Neural cell (in vitro differentiated cells): ENCODE data around the gene CRYGD. TPM values are rescaled to one million over a fixed set of nuclear protein-coding genes. Genes with fewer than 3 reads are reported as not detected.
"Not testable (repeated sequence)": the region's sequence is repeated elsewhere in the genome, so short reads cannot be mapped to it uniquely, and the experiment has no call there.

ENCODE experiments used
- H2AFZ ChIP-seq: fragments of 200-600, 300-800 bp; sonication (generic), shearing (Covaris generic); 2 replicates; pipeline ENCODE4 v1.6.0; 2014; ENCODE audit warnings: low read depth, mild to moderate bottlenecking, antibody characterized with exemption, low read length, moderate library complexity
- H3F3A ChIP-seq: fragments of 200-600 bp; shearing (Covaris generic); 2 replicates; pipeline ENCODE4 v1.6.1; 2016; ENCODE audit warnings: mild to moderate bottlenecking, moderate library complexity, mixed read lengths, antibody characterized with exemption, low read length; ENCODE audit not compliant: insufficient read depth, poor library complexity, severe bottlenecking
- H3K27ac ChIP-seq: fragments of 200-600, 300-800 bp; sonication (generic), shearing (Covaris generic); 2 replicates; pipeline ENCODE4 v1.5.1; 2014; ENCODE audit warnings: mild to moderate bottlenecking, low read length, moderate library complexity
- H3K27me3 ChIP-seq: fragments of 300-800, 200-600 bp; sonication (generic), shearing (Covaris generic); 2 replicates; pipeline ENCODE4 v1.6.0; 2014; ENCODE audit warnings: mild to moderate bottlenecking, low read depth, low read length, moderate library complexity; ENCODE audit not compliant: insufficient read depth
- H3K36me3 ChIP-seq: fragments of 300-800, 200-600 bp; sonication (generic), shearing (Covaris generic); 2 replicates; pipeline ENCODE4 v1.5.1; 2014; ENCODE audit warnings: mild to moderate bottlenecking, antibody characterized with exemption, low read length, moderate library complexity; ENCODE audit not compliant: insufficient read depth
- H3K4me2 ChIP-seq: fragments of 300-800, 200-600 bp; sonication (generic), shearing (Covaris generic); 2 replicates; pipeline ENCODE4 v1.6.0; 2014; ENCODE audit warnings: mild to moderate bottlenecking, low read length
- H3K4me3 ChIP-seq: fragments of 300-800, 200-600 bp; sonication (generic), shearing (Covaris generic); 2 replicates; pipeline ENCODE4 v1.5.1; 2014; ENCODE audit warnings: mild to moderate bottlenecking, low read length, moderate library complexity
- H3K79me2 ChIP-seq: fragments of 200-600 bp; shearing (Covaris generic); replicated peaks from 2 replicates; pipeline ENCODE4 v1.6.0; 2014; ENCODE audit warnings: mild to moderate bottlenecking, low read length, moderate library complexity; ENCODE audit not compliant: insufficient read depth
- H3K9ac ChIP-seq: fragments of 300-800, 200-600 bp; sonication (generic), shearing (Covaris generic); 2 replicates; pipeline ENCODE4 v1.6.1; 2016; ENCODE audit warnings: mild to moderate bottlenecking, low read length, mixed read lengths
- H3K9me2 ChIP-seq: fragments of 200-600 bp; shearing (Covaris generic); 2 replicates; pipeline ENCODE4 v1.6.1; 2016; ENCODE audit warnings: mild to moderate bottlenecking, low read length, mixed read lengths; ENCODE audit not compliant: insufficient read depth
- H3K9me3 ChIP-seq: fragments of 200-600, 300-800 bp; sonication (generic), shearing (Covaris generic); 2 replicates; pipeline ENCODE4 v1.6.1; 2016; ENCODE audit warnings: mild to moderate bottlenecking, mixed run types, low read length, moderate library complexity, mixed read lengths
- H4K20me1 ChIP-seq: fragments of 200-600 bp; shearing (Covaris generic); 2 replicates; pipeline ENCODE4 v1.6.1; 2016; ENCODE audit warnings: mild to moderate bottlenecking, mixed run types; ENCODE audit not compliant: insufficient read depth
- EP300 ChIP-seq: fragments of 450-650 bp; conservative IDR thresholded peaks from 2 replicates; pipeline ENCODE4 v1.6.1; 2014; ENCODE audit warnings: antibody characterized with exemption, mild to moderate bottlenecking, moderate library complexity; ENCODE audit not compliant: poor library complexity, severe bottlenecking
- EZH2 ChIP-seq: fragments of 200-600, 300-800 bp; shearing (Covaris generic), sonication (generic); IDR thresholded peaks from 2 replicates; pipeline ENCODE4 v1.6.1; 2014; ENCODE audit warnings: antibody characterized with exemption, low read length, borderline replicate concordance, mild to moderate bottlenecking; ENCODE audit not compliant: insufficient read depth, poor library complexity, severe bottlenecking
- MXI1 ChIP-seq: fragments of 450-650 bp; conservative IDR thresholded peaks from 2 replicates; pipeline ENCODE4 v1.6.1; 2014; ENCODE audit warnings: antibody characterized with exemption, mild to moderate bottlenecking; ENCODE audit not compliant: poor library complexity, severe bottlenecking
- POLR2AphosphoS5 ChIP-seq: IDR thresholded peaks from 2 replicates; pipeline ENCODE4 v1.6.1; 2012
- RAD21 ChIP-seq: fragments of 450-650 bp; conservative IDR thresholded peaks from 2 replicates; pipeline ENCODE4 v1.6.1; 2014; ENCODE audit warnings: antibody characterized with exemption, mild to moderate bottlenecking, moderate library complexity
- SMC3 ChIP-seq: fragments of 450-650 bp; conservative IDR thresholded peaks from 2 replicates; pipeline ENCODE4 v1.6.1; 2014; ENCODE audit warnings: antibody characterized with exemption, mild to moderate bottlenecking, moderate library complexity; ENCODE audit not compliant: poor library complexity
- TAF1 ChIP-seq: IDR thresholded peaks from 2 replicates; pipeline ENCODE4 v1.6.1; 2012; ENCODE audit warnings: low read depth
- polyA plus RNA-seq: library from polyadenylated mRNA; depleted of rRNA; stranded (reverse); fragments of >200 nt; gene quantifications from 2 replicates; pipeline ENCODE4 v1.2.3, GENCODE V29; 2014
- TF ChIP-seq, protein P1 (sequence below): IDR thresholded peaks from 2 replicates; pipeline ENCODE4 v1.6.1; 2012; ENCODE audit warnings: borderline replicate concordance
- TF ChIP-seq, protein P2 (sequence below): fragments of 450-650 bp; IDR thresholded peaks from 2 replicates; pipeline ENCODE4 v1.5.1; 2014; ENCODE audit warnings: antibody characterized with exemption, mild to moderate bottlenecking, moderate library complexity; ENCODE audit not compliant: poor library complexity, severe bottlenecking

The CRYGD gene
- polyA plus RNA-seq, 1 donor from 2014 or later: not detected

DNA sequence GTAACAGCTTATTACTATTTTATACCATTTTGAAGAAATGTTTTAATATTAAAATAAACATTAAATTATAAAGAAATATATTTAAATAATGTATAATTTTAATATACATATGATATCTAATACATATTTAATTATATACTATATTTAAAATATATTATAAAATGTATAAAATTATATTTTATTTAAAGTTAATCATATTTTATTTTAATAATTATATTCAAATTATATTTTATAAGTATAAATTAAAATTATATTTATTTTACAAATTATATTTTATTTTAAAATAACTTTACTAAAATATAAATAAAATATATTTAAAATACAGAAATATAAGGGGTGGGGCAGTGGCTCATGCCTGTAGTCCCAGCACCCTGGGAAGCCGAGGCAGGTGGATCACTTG, 2.1 kb downstream of the CRYGD start:
- Histone ChIP-seq H3K36me3 (no peaks in the 10 kb centered on the region), H4K20me1 (no peaks in the 10 kb centered on the region), H3K9me2 (no peaks in the 10 kb centered on the region), H3K27me3 (no peaks in the 10 kb centered on the region), H3K9me3 (no peaks in the 10 kb centered on the region), H3K4me2 (no peak overlapping the region), H2AFZ (no peak overlapping the region), H3K4me3 (no peak overlapping the region), H3F3A (no peaks in the 10 kb centered on the region), H3K9ac (no peak overlapping the region), H3K79me2 (no peaks in the 10 kb centered on the region), H3K27ac (no peak overlapping the region)
- TF ChIP-seq EP300 (no peak), SMC3 (no peak), MXI1 (no peak), EZH2 (no peak), TAF1 (no peak), POLR2AphosphoS5 (no peak)
- TF ChIP-seq, protein P1, sequence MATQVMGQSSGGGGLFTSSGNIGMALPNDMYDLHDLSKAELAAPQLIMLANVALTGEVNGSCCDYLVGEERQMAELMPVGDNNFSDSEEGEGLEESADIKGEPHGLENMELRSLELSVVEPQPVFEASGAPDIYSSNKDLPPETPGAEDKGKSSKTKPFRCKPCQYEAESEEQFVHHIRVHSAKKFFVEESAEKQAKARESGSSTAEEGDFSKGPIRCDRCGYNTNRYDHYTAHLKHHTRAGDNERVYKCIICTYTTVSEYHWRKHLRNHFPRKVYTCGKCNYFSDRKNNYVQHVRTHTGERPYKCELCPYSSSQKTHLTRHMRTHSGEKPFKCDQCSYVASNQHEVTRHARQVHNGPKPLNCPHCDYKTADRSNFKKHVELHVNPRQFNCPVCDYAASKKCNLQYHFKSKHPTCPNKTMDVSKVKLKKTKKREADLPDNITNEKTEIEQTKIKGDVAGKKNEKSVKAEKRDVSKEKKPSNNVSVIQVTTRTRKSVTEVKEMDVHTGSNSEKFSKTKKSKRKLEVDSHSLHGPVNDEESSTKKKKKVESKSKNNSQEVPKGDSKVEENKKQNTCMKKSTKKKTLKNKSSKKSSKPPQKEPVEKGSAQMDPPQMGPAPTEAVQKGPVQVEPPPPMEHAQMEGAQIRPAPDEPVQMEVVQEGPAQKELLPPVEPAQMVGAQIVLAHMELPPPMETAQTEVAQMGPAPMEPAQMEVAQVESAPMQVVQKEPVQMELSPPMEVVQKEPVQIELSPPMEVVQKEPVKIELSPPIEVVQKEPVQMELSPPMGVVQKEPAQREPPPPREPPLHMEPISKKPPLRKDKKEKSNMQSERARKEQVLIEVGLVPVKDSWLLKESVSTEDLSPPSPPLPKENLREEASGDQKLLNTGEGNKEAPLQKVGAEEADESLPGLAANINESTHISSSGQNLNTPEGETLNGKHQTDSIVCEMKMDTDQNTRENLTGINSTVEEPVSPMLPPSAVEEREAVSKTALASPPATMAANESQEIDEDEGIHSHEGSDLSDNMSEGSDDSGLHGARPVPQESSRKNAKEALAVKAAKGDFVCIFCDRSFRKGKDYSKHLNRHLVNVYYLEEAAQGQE: no peak
- TF ChIP-seq, protein P2, sequence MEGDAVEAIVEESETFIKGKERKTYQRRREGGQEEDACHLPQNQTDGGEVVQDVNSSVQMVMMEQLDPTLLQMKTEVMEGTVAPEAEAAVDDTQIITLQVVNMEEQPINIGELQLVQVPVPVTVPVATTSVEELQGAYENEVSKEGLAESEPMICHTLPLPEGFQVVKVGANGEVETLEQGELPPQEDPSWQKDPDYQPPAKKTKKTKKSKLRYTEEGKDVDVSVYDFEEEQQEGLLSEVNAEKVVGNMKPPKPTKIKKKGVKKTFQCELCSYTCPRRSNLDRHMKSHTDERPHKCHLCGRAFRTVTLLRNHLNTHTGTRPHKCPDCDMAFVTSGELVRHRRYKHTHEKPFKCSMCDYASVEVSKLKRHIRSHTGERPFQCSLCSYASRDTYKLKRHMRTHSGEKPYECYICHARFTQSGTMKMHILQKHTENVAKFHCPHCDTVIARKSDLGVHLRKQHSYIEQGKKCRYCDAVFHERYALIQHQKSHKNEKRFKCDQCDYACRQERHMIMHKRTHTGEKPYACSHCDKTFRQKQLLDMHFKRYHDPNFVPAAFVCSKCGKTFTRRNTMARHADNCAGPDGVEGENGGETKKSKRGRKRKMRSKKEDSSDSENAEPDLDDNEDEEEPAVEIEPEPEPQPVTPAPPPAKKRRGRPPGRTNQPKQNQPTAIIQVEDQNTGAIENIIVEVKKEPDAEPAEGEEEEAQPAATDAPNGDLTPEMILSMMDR: no peak

DNA sequence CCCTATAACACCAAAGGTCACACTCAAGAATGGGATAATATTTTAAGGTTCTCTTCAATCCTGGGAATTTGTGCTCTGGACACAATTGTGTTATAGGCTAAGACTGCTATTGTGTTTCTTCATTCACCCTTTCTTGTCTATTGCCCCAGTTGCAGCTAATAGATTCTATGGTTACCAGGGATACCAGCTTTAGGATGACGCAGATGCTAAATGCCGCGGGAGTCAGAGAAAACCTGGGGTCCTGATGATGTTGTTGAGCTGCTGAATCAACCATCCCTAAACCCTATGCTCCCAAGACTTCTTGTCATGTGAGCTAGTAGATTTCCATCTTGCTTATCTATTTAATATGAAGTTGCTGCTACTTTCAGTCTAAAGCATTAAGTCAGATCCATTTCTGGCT, 5.4 kb downstream of the CRYGD start:
- Histone ChIP-seq H4K20me1 (no peaks in the 10 kb centered on the region), H3K4me3 (no peak overlapping the region), H3K9me3 (no peaks in the 10 kb centered on the region), H3K27me3 (no peaks in the 10 kb centered on the region), H3F3A (no peaks in the 10 kb centered on the region), H3K9ac (peak overlapping the region; percentile 0), H3K79me2 (no peaks in the 10 kb centered on the region), H2AFZ (peak overlapping the region; percentile 21), H3K36me3 (no peaks in the 10 kb centered on the region), H3K9me2 (no peaks in the 10 kb centered on the region), H3K4me2 (peak overlapping the region; percentile 21), H3K27ac (peak overlapping the region; percentile 51)
- TF ChIP-seq, protein P1: no peak
- no peak for TF ChIP-seq POLR2AphosphoS5
- no peak for TF ChIP-seq MXI1
- TF ChIP-seq EZH2: no peak
- no peak for TF ChIP-seq RAD21
- TF ChIP-seq, protein P2: no peak
- no peak for TF ChIP-seq SMC3
- TF ChIP-seq EP300: no peak
- TF ChIP-seq TAF1: no peak

DNA sequence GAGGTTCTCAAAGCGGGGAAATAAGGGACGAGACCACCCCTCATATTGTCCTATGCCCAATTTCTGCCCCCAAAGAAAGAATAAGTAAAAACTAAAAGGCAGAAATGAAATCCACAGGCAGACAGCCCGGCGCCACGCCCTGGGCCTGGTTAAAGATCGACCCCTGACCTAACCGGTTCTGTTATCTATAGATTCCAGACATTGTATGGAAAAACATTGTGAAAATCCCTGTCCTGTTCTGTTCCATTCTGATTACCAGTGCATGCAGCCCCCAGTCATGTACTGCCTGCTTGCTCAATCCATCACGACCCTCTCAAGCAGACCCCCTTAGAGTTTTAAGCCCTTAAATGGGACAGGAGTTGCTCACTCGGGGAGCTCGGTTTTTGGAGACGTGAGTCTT, 6.9 kb downstream of the CRYGD start:
- not testable (repeated sequence) for H3K9ac ChIP-seq, H3K27ac ChIP-seq, H3F3A ChIP-seq, H3K4me3 ChIP-seq, H3K9me3 ChIP-seq, H2AFZ ChIP-seq, H3K36me3 ChIP-seq, H3K4me2 ChIP-seq, H3K79me2 ChIP-seq, H3K27me3 ChIP-seq, H4K20me1 ChIP-seq, H3K9me2 ChIP-seq
